D721Med (cell line): ENCODE measurements around the gene CNBP.
"Not testable (repeated sequence)": the region's sequence is repeated elsewhere in the genome, so short reads cannot be mapped to it uniquely, and the experiment has no call there.

ENCODE experiments used
- DNase-seq: peaks from one replicate; pipeline ENCODE4 v3.0.0; 2011; ENCODE audit warnings: low spot score; ENCODE audit not compliant: insufficient read length
- FAIRE-seq: peaks from 2 replicates; lab custom pipeline; 2011; peaks lifted over from hg19 to GRCh38; lab: Jason Lieb, UNC
- TF ChIP-seq, protein P1 (sequence below): IDR thresholded peaks from 2 replicates; pipeline ENCODE4 v1.5.1; 2012; ENCODE audit warnings: mild to moderate bottlenecking, control low read depth; ENCODE audit not compliant: insufficient read depth; ENCODE audit errors: missing control alignments

The CNBP gene

DNA sequence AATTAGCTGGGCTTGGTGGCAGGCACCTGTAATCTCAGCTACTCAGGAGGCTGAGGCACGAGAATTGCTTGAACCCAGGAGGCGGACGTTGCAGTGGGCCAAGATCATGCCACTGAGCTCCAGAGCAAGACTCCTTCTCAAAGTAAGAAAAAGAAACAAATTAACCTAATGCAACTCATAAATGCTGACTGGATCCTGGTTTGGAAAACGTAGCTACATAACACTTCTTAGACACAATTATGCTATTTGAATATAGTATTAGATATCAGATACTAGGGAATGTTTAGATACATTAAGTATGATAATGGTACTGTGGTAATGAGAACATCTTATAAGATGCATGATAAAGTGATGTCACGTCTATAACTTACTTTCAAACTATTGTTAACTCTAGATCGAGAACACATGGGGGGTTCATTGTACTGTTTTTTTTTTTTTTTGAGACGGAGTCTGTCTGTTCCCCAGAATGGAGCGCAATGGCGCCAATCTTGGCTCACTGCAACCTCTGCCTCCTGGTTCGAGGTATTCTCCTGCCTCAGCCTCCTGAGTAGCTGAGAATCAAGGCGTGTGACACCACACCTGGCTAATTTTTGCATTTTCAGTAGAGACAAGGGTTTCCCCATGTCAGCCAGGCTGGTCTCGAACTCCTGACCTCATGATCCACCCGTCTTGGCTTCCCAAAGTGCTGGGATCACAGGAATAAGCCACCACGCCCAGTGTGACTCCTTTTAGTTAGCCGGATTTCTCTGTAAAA is 16.9 kb downstream of the CNBP start:
- TF ChIP-seq, protein P1, sequence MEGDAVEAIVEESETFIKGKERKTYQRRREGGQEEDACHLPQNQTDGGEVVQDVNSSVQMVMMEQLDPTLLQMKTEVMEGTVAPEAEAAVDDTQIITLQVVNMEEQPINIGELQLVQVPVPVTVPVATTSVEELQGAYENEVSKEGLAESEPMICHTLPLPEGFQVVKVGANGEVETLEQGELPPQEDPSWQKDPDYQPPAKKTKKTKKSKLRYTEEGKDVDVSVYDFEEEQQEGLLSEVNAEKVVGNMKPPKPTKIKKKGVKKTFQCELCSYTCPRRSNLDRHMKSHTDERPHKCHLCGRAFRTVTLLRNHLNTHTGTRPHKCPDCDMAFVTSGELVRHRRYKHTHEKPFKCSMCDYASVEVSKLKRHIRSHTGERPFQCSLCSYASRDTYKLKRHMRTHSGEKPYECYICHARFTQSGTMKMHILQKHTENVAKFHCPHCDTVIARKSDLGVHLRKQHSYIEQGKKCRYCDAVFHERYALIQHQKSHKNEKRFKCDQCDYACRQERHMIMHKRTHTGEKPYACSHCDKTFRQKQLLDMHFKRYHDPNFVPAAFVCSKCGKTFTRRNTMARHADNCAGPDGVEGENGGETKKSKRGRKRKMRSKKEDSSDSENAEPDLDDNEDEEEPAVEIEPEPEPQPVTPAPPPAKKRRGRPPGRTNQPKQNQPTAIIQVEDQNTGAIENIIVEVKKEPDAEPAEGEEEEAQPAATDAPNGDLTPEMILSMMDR, result no peak
- FAIRE-seq (no peak), DNase-seq (no peak)

DNA sequence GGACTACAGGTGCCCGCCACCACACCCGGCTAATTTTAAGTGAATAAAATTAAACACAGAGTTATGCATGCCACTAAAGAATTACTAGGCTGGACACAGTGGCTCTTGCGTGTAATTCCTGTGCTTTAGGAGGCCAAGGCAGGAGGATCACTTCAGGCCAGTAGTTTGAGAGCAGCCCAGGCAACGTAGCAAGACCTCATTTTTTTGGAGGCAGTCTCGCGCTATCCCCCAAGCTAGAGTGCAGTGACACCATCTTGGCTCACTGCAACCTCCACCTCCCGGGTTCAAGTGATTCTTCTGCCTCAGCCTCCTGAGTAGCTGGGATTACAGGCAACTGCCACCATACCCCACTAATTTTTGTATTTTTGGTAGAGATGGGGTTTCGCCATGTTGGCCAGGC is 18.1 kb downstream of the CNBP start:
- not testable (repeated sequence) for FAIRE-seq, DNase-seq

DNA sequence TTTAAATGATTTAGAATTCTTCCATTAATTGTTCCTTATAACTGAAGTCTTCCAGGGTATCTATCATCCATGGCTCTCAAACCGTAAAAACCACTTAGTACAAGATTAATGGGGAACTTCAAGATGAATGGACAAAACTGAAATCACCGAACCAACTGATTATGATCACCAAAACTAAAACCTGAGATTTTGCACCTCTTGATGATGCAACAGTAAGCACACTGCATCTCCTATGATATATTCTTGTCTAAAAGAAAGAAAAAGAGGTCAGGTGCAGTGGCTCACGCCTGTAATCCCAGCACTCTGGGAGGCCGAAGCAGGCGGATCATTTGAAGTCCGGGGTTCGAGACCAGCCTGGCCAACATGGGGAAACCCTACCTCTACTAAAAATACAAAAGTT is 19.2 kb downstream of the CNBP start:
- FAIRE-seq, result no peak
- no peak for DNase-seq
- TF ChIP-seq, protein P1, result no peak

DNA sequence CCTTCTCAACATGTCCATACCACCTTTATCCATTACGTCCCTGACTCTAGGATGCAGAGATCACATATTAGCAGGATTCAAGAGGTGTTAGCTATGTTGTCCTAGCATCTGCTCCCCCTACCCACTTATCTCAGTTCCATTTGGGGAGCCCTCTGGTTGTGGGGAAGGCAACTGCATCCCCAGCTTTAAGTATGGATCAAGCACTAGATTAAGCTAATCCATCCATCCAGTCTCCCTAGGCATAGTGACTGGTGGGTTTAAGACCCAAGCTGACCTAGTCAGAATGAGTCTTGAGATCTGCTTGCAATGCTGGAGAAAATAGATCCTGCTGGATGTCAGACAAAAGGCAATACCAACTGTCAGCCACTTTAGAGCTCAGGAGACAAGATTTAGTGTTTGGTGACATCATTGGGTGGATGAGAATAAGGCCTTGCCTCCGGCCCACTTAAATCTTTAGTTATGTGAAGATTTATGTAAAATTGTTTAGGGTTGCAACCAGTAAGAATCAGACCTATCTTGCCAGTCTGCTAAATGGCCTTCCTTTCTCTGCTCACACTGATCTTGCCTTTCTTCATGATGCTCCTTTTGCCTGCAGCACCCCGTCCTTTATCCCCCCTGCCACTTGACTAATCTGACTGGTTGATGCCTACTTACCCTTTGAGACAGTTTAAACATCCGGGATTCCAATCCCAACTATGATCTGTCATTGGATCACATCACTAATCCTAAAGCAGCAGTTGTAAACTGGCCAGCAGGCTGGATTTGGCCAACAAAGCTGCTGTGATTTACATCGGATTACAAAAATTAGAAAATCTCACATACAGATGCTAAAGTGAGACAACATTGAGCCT is 20.7 kb downstream of the CNBP start:
- DNase-seq, result no peak
- TF ChIP-seq, protein P1, result peak; percentile 30
- peak; percentile 68 for FAIRE-seq

- FAIRE-seq (no peak), DNase-seq (no peak)
- TF ChIP-seq, protein P1, result no peak
Measured at GRCh38 chr3:129161860-129162271, 21.8 kb downstream of the CNBP start.

DNA sequence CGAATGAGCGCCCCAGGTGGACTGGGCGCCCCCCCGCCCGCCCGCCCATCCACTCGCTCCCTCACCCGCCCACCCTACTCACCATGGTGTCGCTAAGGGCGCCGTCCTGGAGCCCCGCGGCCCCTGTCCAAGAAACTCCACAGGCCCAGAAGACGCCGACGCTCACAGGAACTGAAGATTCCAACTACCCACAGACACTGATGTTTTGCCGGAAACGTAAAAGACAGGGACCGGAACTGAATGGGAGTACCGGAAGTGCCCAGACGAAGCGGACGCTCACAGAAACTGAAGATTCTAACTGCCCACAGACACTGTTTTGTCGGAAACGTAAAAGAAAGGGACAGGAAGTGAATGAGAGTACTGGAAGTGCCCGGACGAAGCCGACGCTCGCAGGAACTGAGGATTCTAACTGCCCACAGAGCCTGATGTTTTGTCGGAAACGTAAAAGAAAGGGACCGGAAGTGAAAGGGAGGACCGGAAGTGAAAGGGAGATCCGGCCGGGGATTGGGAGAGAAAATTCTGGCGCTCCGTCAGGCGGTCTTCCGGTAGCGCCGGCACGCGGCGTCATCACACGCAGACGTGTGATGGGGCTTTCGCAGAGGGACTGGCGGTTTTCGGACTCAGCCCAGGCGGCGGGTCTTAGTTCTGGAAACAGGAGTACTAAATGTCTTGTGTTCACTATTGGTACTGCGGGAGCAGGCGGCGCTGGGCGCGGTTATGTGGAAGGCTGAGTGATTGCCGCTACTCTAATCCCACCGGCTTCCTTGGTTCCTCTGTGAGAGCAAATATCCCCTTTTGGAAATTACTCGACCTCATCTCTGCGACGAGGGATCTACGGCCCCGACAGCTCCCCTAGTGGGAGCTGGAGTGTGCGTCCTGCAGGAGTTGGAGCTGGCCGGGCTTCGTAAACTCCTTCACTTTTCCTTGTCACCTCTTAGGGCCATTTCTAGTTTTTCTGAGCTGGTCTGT is 22.5 kb downstream of the CNBP start, which contains the start of gene ISY1:
Gene ISY1 (minus strand): TSS at position 173 of the 969 bp plus-strand sequence. CDS start 88 bp downstream, at position 85.
- TF ChIP-seq, protein P1, result peak; percentile 54
- DNase-seq (peak; percentile 57), FAIRE-seq (no peak)

GRCh38 chr3:129144786-129145185 is 38.9 kb downstream of the CNBP start:
- TF ChIP-seq, protein P1, result no peak
- DNase-seq, result no peak
- no peak for FAIRE-seq

- FAIRE-seq, DNase-seq: not testable (repeated sequence)
Measured at GRCh38 chr3:129141011-129141410, 42.7 kb downstream of the CNBP start.
